SKM-1 (cell line): ENCODE measurements around the gene ZAR1L.
"Not testable (repeated sequence)": the region's sequence is repeated elsewhere in the genome, so short reads cannot be mapped to it uniquely, and the experiment has no call there.

ENCODE experiments used
- DNase-seq: peaks from one replicate; lab custom pipeline; 2025; ENCODE audit not compliant: unreplicated experiment; lab: John Stamatoyannopoulos, UW

ZAR1L gene

GRCh38 chr13:32315238-32316027 is at the start of gene ZAR1L, which contains the start of gene BRCA2:
TSS of gene ZAR1L (minus strand) at chr13:32315363. CDS start at chr13:32311925, 3,438 bp downstream.
TSS of gene BRCA2 (plus strand) at chr13:32315508. CDS start at chr13:32316461, 953 bp downstream.
- DNase-seq, result peak; percentile 88

GRCh38 chr13:32362574-32362973 is 47.4 kb upstream of the ZAR1L start:
- DNase-seq, result no peak

- DNase-seq, result not testable (repeated sequence)
Measured at GRCh38 chr13:32355935-32356334, 40.8 kb upstream of the ZAR1L start.

- no peak for DNase-seq
Measured at GRCh38 chr13:32354040-32354439, 38.9 kb upstream of the ZAR1L start.

GRCh38 chr13:32350839-32351441 is 35.8 kb upstream of the ZAR1L start:
- not testable (repeated sequence) for DNase-seq

GRCh38 chr13:32347651-32348050 is 32.5 kb upstream of the ZAR1L start:
- DNase-seq, result no peak

- DNase-seq, result no peak
Measured at GRCh38 chr13:32340914-32341313, 25.8 kb upstream of the ZAR1L start.

- DNase-seq, result no peak
Measured at GRCh38 chr13:32334671-32335070, 19.5 kb upstream of the ZAR1L start.

GRCh38 chr13:32330441-32330840 is 15.3 kb upstream of the ZAR1L start:
- DNase-seq, result no peak

GRCh38 chr13:32323912-32324311 is 8.7 kb upstream of the ZAR1L start:
- no peak for DNase-seq

GRCh38 chr13:32320528-32320927 is 5.4 kb upstream of the ZAR1L start:
- no peak for DNase-seq

- DNase-seq, result no peak
Measured at GRCh38 chr13:32317716-32318465, 2.7 kb upstream of the ZAR1L start.

- DNase-seq, result peak; percentile 29
Measured at GRCh38 chr13:32316501-32316900, 1.3 kb upstream of the ZAR1L start.

- no peak for DNase-seq
Measured at GRCh38 chr13:32316028-32316339, 821 bp upstream of the ZAR1L start.

- DNase-seq, result peak; percentile 89
Measured at GRCh38 chr13:32314271-32315237, 609 bp downstream of the ZAR1L start.

- DNase-seq, result no peak
Measured at GRCh38 chr13:32311188-32311897, 3.8 kb downstream of the ZAR1L start.

GRCh38 chr13:32310134-32310706 is 4.9 kb downstream of the ZAR1L start:
- peak; percentile 78 for DNase-seq

- peak; percentile 78 for DNase-seq
Measured at GRCh38 chr13:32309312-32310133, 5.6 kb downstream of the ZAR1L start.

- DNase-seq, result no peak
Measured at GRCh38 chr13:32305646-32306045, 9.5 kb downstream of the ZAR1L start.
